Retinal pigment epithelial cell (primary cell): Measurements from ENCODE around the gene GNB4.

Experiments used
- DNase-seq: peaks from one replicate; pipeline ENCODE4 v3.0.0-alpha.2; 2010; ENCODE audit warnings: low read depth
- H3K4me3 ChIP-seq: 2 replicates; pipeline ENCODE4 v1.5.1; 2011; ENCODE audit warnings: mild to moderate bottlenecking, low read length, control low read depth, moderate library complexity
- TF ChIP-seq, protein P1 (sequence below): conservative IDR thresholded peaks from 2 replicates; pipeline ENCODE4 v1.5.1; 2011; ENCODE audit warnings: low read depth, low read length, control low read depth, inconsistent platforms

The GNB4 gene

DNA sequence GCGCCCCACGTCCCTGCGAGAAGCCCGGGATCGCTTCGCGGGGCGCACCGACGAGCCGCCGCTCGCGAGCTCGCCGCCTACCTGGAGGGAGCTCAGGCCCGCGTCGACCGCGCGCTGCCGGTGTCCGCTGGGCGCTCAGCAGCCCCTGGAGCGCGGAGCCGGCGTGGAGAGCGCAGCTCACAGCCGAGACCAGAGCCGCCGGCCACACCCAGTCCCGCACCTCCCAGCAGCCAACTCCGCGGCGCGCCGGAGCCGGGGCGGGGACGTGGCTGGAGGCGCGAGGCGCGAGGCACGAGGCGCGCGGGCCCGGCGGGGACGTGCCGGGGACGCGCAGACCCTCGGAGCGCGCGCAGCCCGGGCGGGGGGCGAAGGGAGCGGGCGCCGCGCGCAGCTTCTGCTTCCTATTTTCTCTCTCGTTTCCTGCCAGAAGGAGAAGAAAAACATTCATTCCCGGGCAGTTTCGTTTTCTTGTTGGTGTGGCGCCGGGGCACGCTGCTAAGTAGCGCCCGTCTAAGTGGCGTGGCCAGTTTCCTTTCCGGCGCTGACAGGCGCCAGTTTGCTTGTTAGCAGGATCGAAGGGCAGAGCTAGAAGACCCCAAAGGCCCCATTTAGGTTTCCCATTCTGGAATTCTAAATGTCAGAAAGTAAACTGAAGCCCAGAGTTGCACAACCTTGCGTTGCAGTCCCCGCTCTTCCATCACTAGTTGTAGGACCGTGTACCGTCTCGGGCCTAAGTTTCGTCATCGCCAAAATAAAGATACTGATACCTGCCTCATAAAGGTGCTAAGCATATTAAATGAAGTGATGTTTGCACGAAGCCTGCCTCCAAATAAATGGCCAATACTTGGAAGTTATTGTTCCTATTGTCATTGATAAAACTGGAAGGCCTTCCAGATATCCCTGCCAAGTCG is at the start of gene GNB4:
TSS of gene GNB4 (minus strand) at position 206 of the 911 bp plus-strand sequence. CDS start 25,270 bp downstream, outside the sequence.
- no peak for DNase-seq
- TF ChIP-seq, protein P1, sequence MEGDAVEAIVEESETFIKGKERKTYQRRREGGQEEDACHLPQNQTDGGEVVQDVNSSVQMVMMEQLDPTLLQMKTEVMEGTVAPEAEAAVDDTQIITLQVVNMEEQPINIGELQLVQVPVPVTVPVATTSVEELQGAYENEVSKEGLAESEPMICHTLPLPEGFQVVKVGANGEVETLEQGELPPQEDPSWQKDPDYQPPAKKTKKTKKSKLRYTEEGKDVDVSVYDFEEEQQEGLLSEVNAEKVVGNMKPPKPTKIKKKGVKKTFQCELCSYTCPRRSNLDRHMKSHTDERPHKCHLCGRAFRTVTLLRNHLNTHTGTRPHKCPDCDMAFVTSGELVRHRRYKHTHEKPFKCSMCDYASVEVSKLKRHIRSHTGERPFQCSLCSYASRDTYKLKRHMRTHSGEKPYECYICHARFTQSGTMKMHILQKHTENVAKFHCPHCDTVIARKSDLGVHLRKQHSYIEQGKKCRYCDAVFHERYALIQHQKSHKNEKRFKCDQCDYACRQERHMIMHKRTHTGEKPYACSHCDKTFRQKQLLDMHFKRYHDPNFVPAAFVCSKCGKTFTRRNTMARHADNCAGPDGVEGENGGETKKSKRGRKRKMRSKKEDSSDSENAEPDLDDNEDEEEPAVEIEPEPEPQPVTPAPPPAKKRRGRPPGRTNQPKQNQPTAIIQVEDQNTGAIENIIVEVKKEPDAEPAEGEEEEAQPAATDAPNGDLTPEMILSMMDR, result no peak
- peak within 1 kb of the TSS; percentile 79 for H3K4me3 ChIP-seq

DNA sequence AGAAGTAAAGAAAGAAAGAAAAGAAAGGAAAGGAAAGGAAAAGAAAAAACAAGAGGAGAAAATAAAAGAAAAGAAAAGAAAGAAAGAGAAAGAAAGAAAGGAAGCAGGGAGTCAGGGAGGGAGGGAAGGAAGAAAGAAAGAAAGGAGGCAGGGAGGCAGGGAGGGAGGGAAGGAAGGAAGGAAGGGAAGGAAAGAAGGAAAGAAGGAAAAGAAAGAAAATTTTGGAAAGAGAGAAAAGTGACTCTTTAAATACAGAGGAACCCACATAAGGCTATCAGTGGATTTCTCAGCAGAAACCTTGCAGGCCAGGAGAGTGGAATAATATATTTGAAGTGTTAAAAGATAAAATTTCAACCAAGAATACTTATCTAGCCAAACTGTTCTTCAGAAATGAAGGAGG is 44.2 kb upstream of the GNB4 start:
- TF ChIP-seq, protein P1, result no peak
- H3K4me3 ChIP-seq, result no peak overlapping the region
- no peak for DNase-seq

DNA sequence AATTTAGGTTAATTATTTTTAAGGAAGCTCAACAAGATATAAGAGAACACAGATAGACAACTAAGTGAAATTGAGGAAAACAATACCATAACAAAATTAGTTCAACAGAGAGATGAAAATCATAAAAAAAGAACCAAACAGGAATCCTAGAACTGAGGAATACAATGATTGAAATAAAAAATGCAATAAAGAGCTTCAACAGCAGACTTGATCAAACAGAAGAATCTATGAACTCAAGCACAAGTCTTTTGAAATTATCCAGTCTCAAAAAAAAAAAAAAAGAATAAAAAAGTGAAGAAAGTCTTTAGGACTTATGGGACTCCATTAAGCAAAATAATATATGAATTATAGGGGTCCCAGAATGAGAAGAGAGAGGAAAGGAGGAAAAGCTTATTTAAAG is 42.0 kb upstream of the GNB4 start:
- no peak overlapping the region for H3K4me3 ChIP-seq
- TF ChIP-seq, protein P1, result no peak
- DNase-seq, result no peak

DNA sequence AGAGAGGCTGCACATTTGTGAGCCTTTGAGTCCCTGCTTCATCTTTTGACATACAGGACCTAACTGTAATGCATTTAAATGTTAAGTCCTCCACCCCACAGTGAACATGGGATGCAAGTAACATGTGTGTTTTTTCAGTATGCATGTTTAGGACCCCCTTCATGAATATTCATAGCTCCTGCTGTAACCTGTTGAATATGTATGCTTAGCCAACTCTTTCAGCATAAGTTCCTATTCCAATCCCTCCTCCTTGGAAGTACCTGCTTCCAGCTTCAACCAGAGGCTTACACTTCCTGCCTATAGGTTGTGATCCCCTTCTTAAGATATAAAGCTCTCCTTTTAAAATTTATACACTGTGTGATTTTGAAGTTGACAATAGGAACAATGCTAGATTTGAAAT is 36.9 kb upstream of the GNB4 start:
- DNase-seq, result no peak
- H3K4me3 ChIP-seq, result no peak overlapping the region
- TF ChIP-seq, protein P1, result no peak

GRCh38 chr3:179486806-179487205 is 35.5 kb upstream of the GNB4 start:
- H3K4me3 ChIP-seq, result no peak overlapping the region
- TF ChIP-seq, protein P1, result no peak
- no peak for DNase-seq

GRCh38 chr3:179482857-179483256 is 31.6 kb upstream of the GNB4 start:
- TF ChIP-seq, protein P1, result no peak
- no peak for DNase-seq
- no peak overlapping the region for H3K4me3 ChIP-seq

DNA sequence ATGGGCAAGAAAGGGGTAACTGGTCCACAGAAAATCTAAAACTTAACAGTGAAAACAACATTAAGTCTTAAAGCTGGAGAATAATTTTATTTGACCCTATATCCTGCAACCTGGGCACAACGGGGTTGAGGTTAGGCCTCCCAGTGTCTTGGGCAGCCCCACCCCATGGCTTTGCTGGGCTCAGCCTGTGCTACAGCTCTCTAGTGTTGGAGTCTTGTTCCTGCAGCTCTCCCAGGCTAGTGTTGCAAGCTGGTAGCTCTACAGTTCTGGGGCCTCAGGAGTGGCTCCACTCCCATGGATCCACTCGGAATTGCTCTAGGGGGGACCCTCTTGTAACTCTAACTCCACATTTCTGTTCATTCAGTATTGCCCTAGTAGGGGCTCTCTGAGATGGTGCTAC is 24.9 kb upstream of the GNB4 start:
- DNase-seq, result no peak
- H3K4me3 ChIP-seq, result no peak overlapping the region
- TF ChIP-seq, protein P1, result no peak
